Neuron (in vitro differentiated cells): Measurements from ENCODE around the gene KRT40.

Experiments used
- H2AFZ ChIP-seq: one replicate; pipeline ENCODE4 v1.6.1; 2013; ENCODE audit warnings: low read depth, mild to moderate bottlenecking, inconsistent platforms, low read length, moderate library complexity
- H3K27me3 ChIP-seq: one replicate; pipeline ENCODE4 v1.6.1; 2013; ENCODE audit warnings: low read length; ENCODE audit not compliant: insufficient read depth
- H3K36me3 ChIP-seq: one replicate; pipeline ENCODE4 v1.6.1; 2013; ENCODE audit warnings: low read length; ENCODE audit not compliant: insufficient read depth
- H3K4me1 ChIP-seq: one replicate; pipeline ENCODE4 v1.6.1; 2013; ENCODE audit warnings: low read length; ENCODE audit not compliant: insufficient read depth
- H3K4me3 ChIP-seq: 2 replicates; pipeline ENCODE4 v1.5.1; 2013; ENCODE audit warnings: mild to moderate bottlenecking, low read length, moderate library complexity
- H3K9me3 ChIP-seq: one replicate; pipeline ENCODE4 v1.6.1; 2013; ENCODE audit warnings: low read length

Gene KRT40

GRCh38 chr17:40938981-40939380 lies 45.1 kb downstream of the KRT40 start:
- Histone ChIP-seq H3K4me1 (no peaks in the 10 kb centered on the region), H3K27me3 (peaks cover 2% of the 10 kb centered on the region), H3K36me3 (no peaks in the 10 kb centered on the region), H3K4me3 (no peak overlapping the region), H3K9me3 (no peaks in the 10 kb centered on the region), H2AFZ (no peak overlapping the region)

DNA sequence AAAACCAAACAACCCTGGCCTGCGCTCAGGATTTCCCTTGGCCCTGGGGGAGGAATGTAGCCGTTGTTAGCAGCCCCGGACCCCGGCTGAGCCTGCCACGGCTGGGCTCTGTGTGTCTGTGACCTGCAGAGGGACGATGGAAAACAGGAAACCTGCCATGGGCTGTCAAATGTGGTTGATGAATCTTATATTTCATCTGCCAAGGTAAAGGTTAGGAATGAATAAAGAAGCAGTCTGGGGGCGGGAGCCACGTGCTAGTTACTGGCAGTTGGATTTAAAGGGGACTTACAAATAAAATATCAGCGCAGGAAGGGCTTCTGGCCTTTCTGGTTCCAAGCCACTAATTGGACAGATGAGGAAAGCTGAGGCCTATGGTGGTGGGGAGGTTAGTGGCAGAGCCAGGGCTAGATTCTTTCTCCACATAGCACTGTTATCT lies 46.7 kb downstream of the KRT40 start, which contains the start of gene KRT23:
Gene KRT23, minus strand, starts transcription at position 263 of the 436 bp plus-strand sequence. CDS start 1,043 bp downstream, outside the sequence.
- H3K36me3 ChIP-seq: no peaks in the 10 kb centered on the region
- no peaks in the 10 kb centered on the region for H3K9me3 ChIP-seq
- H3K4me3 ChIP-seq: no peak within 1 kb of the TSS
- H3K27me3 ChIP-seq: peaks cover 5% of the 10 kb centered on the region
- H2AFZ ChIP-seq: no peak within 1 kb of the TSS
- H3K4me1 ChIP-seq: peaks cover 3% of the 10 kb centered on the region

DNA sequence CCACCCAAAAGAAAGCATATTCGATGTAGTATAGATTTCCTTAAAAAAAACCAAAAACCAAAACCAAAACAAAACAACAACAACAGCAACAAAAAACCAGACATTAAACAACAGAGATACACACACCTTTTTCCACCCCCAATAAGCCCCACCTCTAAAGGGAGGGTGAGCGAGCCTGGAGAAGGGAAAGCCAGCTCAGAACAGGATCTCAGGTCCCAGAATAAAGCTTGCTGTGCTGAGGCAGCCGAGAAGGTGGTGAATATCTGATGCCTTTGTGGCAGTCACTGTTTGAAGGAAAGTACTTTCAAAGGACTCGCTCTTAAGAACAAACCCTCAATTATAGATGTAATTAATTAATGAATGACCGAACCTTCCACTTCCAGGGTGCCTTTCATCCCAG lies 47.1 kb downstream of the KRT40 start:
- peaks cover 6% of the 10 kb centered on the region for H3K4me1 ChIP-seq
- no peak overlapping the region for H3K4me3 ChIP-seq
- no peaks in the 10 kb centered on the region for H3K9me3 ChIP-seq
- H3K27me3 ChIP-seq: peaks cover 5% of the 10 kb centered on the region
- no peaks in the 10 kb centered on the region for H3K36me3 ChIP-seq
- H2AFZ ChIP-seq: no peak overlapping the region

DNA sequence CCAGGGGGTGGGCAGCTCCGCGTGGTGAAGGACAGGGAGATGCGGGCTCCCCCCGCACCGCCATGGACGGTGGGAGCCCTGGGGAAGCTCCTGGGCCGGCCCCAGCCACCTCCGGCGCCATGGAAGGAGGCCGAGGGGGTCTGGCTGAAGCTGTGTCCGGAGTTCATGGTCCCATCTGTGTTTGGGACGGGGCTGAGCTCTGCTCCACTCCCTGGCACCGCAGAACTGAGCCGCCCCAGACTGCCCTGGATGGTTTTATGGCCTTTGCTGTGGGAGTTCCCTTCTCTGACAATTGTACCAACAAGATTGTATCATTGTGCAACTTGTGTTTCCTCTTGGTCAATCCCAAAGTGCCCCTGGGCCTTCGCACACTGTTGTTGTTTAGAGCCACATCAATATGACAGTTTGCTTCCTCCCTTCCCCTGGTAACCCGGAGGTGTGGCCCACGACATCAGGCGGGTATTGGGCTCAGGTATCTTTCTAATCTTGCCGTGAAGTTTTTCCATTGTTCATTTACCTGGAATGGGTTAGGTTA lies 47.6 kb downstream of the KRT40 start:
- Histone ChIP-seq H3K4me1 (peaks cover 6% of the 10 kb centered on the region), H3K9me3 (no peaks in the 10 kb centered on the region), H3K27me3 (peaks cover 5% of the 10 kb centered on the region), H2AFZ (no peak overlapping the region), H3K4me3 (no peak overlapping the region), H3K36me3 (no peaks in the 10 kb centered on the region)

- Histone ChIP-seq H2AFZ (no peak overlapping the region), H3K36me3 (no peaks in the 10 kb centered on the region), H3K4me1 (peaks cover 6% of the 10 kb centered on the region), H3K27me3 (peaks cover 5% of the 10 kb centered on the region), H3K4me3 (no peak overlapping the region), H3K9me3 (no peaks in the 10 kb centered on the region)
Measured at GRCh38 chr17:40935624-40936023, 48.5 kb downstream of the KRT40 start.

DNA sequence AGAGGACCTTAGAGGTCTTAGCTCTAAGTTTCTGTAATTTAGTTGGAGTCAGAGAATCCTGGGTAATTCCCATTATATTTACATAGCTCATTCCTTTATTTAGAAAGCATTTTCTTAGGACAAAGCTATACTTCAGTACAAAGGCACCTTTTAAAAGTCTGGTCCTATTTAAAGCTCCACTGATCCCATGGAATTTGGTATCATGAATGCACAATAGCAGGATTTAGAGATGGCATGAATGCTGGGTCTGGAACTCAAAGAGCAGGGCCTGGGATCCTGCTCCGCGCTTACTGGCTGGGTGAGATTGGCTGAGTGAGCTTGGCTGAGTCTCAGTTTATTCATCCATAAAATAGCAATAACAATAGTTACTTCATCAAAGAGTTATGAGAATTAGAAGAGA lies 51.5 kb downstream of the KRT40 start:
- H3K36me3 ChIP-seq: no peaks in the 10 kb centered on the region
- H3K4me1 ChIP-seq: peaks cover 6% of the 10 kb centered on the region
- no peaks in the 10 kb centered on the region for H3K9me3 ChIP-seq
- H2AFZ ChIP-seq: no peak overlapping the region
- no peak overlapping the region for H3K4me3 ChIP-seq
- peaks cover 3% of the 10 kb centered on the region for H3K27me3 ChIP-seq

GRCh38 chr17:40931311-40931710 lies 52.8 kb downstream of the KRT40 start:
- H3K27me3 ChIP-seq: peaks cover 3% of the 10 kb centered on the region
- peaks cover 6% of the 10 kb centered on the region for H3K4me1 ChIP-seq
- H3K9me3 ChIP-seq: no peaks in the 10 kb centered on the region
- no peaks in the 10 kb centered on the region for H3K36me3 ChIP-seq
- no peak overlapping the region for H2AFZ ChIP-seq
- H3K4me3 ChIP-seq: no peak overlapping the region
